H1 (cell line): ENCODE data around the gene BNIP5. TPM values are rescaled to one million over a fixed set of nuclear protein-coding genes. Genes with fewer than 3 reads are reported as not detected.

Experiments used
- BRCA1 ChIP-seq: IDR thresholded peaks from 2 replicates; pipeline ENCODE4 v1.6.1; 2012; ENCODE audit warnings: low read depth, low read length, improper control_type of control experiment
- KDM5A ChIP-seq: fragments of 200-600 bp; IDR thresholded peaks from 2 replicates; pipeline ENCODE4 v1.7.1; 2012; ENCODE audit warnings: mild to moderate bottlenecking, low read length, inconsistent platforms, mixed read lengths
- polyA plus RNA-seq, 7 experiments: library from polyadenylated mRNA; depleted of rRNA in 3 of 7; stranded (reverse) in 5 of 7; unstranded in 2 of 7; fragments of >200 nt in 5 of 7; fragments of 200-250 nt in 2 of 7; gene quantifications; 1 replicate in 5 of 7; 2 replicates in 1 of 7; 4 replicates in 1 of 7; pipeline versions ENCODE4 v1.2.1 to v1.2.3, GENCODE V29; 2011 to 2013; ENCODE audit warnings: missing spikeins in 2 of 7, mixed read lengths in 2 of 7
- total RNA-seq: library from RNA; stranded (reverse); fragmentation: NEBNext Ultra II Directional; extraction: Animal tissue kit (Norgen Biotek cat#: 25700); gene quantifications from 2 replicates; pipeline ENCODE4 v1.2.1, GENCODE V29; 2021
- TF ChIP-seq, protein P1 (sequence below): fragments of 300-600 bp; sonication (generic); IDR thresholded peaks from 2 replicates; pipeline ENCODE4 v1.7.1; 2012; ENCODE audit warnings: low read length, moderate library complexity, mild to moderate bottlenecking, inconsistent platforms; ENCODE audit not compliant: insufficient replicate concordance

The BNIP5 gene
- total and polyA plus RNA-seq, 2 of the 8 experiments (the other 6 are each of a cell fraction or from before 2014, with no cell fraction given), result not detected

GRCh38 chr6:36306375-36306774 lies 30.3 kb downstream of the BNIP5 start (continued):
- TF ChIP-seq, protein P1, sequence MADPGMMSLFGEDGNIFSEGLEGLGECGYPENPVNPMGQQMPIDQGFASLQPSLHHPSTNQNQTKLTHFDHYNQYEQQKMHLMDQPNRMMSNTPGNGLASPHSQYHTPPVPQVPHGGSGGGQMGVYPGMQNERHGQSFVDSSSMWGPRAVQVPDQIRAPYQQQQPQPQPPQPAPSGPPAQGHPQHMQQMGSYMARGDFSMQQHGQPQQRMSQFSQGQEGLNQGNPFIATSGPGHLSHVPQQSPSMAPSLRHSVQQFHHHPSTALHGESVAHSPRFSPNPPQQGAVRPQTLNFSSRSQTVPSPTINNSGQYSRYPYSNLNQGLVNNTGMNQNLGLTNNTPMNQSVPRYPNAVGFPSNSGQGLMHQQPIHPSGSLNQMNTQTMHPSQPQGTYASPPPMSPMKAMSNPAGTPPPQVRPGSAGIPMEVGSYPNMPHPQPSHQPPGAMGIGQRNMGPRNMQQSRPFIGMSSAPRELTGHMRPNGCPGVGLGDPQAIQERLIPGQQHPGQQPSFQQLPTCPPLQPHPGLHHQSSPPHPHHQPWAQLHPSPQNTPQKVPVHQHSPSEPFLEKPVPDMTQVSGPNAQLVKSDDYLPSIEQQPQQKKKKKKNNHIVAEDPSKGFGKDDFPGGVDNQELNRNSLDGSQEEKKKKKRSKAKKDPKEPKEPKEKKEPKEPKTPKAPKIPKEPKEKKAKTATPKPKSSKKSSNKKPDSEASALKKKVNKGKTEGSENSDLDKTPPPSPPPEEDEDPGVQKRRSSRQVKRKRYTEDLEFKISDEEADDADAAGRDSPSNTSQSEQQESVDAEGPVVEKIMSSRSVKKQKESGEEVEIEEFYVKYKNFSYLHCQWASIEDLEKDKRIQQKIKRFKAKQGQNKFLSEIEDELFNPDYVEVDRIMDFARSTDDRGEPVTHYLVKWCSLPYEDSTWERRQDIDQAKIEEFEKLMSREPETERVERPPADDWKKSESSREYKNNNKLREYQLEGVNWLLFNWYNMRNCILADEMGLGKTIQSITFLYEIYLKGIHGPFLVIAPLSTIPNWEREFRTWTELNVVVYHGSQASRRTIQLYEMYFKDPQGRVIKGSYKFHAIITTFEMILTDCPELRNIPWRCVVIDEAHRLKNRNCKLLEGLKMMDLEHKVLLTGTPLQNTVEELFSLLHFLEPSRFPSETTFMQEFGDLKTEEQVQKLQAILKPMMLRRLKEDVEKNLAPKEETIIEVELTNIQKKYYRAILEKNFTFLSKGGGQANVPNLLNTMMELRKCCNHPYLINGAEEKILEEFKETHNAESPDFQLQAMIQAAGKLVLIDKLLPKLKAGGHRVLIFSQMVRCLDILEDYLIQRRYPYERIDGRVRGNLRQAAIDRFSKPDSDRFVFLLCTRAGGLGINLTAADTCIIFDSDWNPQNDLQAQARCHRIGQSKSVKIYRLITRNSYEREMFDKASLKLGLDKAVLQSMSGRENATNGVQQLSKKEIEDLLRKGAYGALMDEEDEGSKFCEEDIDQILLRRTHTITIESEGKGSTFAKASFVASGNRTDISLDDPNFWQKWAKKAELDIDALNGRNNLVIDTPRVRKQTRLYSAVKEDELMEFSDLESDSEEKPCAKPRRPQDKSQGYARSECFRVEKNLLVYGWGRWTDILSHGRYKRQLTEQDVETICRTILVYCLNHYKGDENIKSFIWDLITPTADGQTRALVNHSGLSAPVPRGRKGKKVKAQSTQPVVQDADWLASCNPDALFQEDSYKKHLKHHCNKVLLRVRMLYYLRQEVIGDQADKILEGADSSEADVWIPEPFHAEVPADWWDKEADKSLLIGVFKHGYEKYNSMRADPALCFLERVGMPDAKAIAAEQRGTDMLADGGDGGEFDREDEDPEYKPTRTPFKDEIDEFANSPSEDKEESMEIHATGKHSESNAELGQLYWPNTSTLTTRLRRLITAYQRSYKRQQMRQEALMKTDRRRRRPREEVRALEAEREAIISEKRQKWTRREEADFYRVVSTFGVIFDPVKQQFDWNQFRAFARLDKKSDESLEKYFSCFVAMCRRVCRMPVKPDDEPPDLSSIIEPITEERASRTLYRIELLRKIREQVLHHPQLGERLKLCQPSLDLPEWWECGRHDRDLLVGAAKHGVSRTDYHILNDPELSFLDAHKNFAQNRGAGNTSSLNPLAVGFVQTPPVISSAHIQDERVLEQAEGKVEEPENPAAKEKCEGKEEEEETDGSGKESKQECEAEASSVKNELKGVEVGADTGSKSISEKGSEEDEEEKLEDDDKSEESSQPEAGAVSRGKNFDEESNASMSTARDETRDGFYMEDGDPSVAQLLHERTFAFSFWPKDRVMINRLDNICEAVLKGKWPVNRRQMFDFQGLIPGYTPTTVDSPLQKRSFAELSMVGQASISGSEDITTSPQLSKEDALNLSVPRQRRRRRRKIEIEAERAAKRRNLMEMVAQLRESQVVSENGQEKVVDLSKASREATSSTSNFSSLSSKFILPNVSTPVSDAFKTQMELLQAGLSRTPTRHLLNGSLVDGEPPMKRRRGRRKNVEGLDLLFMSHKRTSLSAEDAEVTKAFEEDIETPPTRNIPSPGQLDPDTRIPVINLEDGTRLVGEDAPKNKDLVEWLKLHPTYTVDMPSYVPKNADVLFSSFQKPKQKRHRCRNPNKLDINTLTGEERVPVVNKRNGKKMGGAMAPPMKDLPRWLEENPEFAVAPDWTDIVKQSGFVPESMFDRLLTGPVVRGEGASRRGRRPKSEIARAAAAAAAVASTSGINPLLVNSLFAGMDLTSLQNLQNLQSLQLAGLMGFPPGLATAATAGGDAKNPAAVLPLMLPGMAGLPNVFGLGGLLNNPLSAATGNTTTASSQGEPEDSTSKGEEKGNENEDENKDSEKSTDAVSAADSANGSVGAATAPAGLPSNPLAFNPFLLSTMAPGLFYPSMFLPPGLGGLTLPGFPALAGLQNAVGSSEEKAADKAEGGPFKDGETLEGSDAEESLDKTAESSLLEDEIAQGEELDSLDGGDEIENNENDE, result no peak
- no peak for TF ChIP-seq KDM5A
- no peak for TF ChIP-seq BRCA1
